CD4-positive, alpha-beta T cell treated with Interleukin-4 for 1 hour (primary cell): ENCODE measurements around the gene WHRN.

Experiments
- DNase-seq, 2 donors: peaks; one replicate each; pipeline ENCODE4 v3.0.0-alpha.2; 2020 to 2022

The WHRN gene

GRCh38 chr9:114505187-114506081, at the start of gene WHRN:
TSS of gene WHRN (minus strand) at chr9:114505473. CDS start at chr9:114504801, 672 bp downstream.
- peak; percentile 95 to 96 for DNase-seq

- no peak for DNase-seq
Measured at GRCh38 chr9:114553202-114553601, 47.9 kb upstream of the WHRN start.

GRCh38 chr9:114552706-114553105, 47.4 kb upstream of the WHRN start:
- DNase-seq, result no peak

GRCh38 chr9:114551750-114552685, 46.7 kb upstream of the WHRN start:
- DNase-seq, result peak in 1 of 2 donors; percentile 39

GRCh38 chr9:114549697-114550330, 44.5 kb upstream of the WHRN start:
- no peak for DNase-seq

GRCh38 chr9:114546851-114547250, 41.6 kb upstream of the WHRN start:
- DNase-seq, result no peak

GRCh38 chr9:114545055-114545454, 39.8 kb upstream of the WHRN start:
- DNase-seq, result no peak

- DNase-seq, result no peak
Measured at GRCh38 chr9:114539701-114540380, 34.6 kb upstream of the WHRN start.

GRCh38 chr9:114538241-114538640, 33.0 kb upstream of the WHRN start:
- DNase-seq, result peak; percentile 40 to 58

GRCh38 chr9:114532561-114533237, 27.4 kb upstream of the WHRN start:
- DNase-seq, result no peak

- DNase-seq, result no peak
Measured at GRCh38 chr9:114529285-114529684, 24.0 kb upstream of the WHRN start.

- DNase-seq, result no peak
Measured at GRCh38 chr9:114526807-114527206, 21.5 kb upstream of the WHRN start.

- no peak for DNase-seq
Measured at GRCh38 chr9:114525513-114525912, 20.2 kb upstream of the WHRN start.

GRCh38 chr9:114524247-114524681, 19.0 kb upstream of the WHRN start:
- no peak for DNase-seq

- DNase-seq, result no peak
Measured at GRCh38 chr9:114522847-114523246, 17.6 kb upstream of the WHRN start.

- no peak for DNase-seq
Measured at GRCh38 chr9:114522286-114522685, 17.0 kb upstream of the WHRN start.

- no peak for DNase-seq
Measured at GRCh38 chr9:114521846-114522245, 16.6 kb upstream of the WHRN start.

- peak in 1 of 2 donors; percentile 13 for DNase-seq
Measured at GRCh38 chr9:114518599-114519022, 13.3 kb upstream of the WHRN start.

GRCh38 chr9:114518120-114518519, 12.8 kb upstream of the WHRN start:
- DNase-seq, result no peak

GRCh38 chr9:114516913-114517312, 11.6 kb upstream of the WHRN start:
- no peak for DNase-seq

- no peak for DNase-seq
Measured at GRCh38 chr9:114515528-114515927, 10.3 kb upstream of the WHRN start.

GRCh38 chr9:114513959-114514267, 8.6 kb upstream of the WHRN start:
- DNase-seq, result no peak
